Measurements from ENCODE around the gene SMIM5.

GRCh38 chr17:75588596-75589011 lies 44.6 kb upstream of the SMIM5 start:
- TF ChIP-seq POLR2AphosphoS5 (IDR thresholded peaks at IDR 0.05; ENCODE audit: control insufficient read depth, insufficient read depth, low read depth, low read length), result no peak
- no peak for TF ChIP-seq CEBPB (tag; IDR thresholded peaks at IDR 0.05)
- no peak for TF ChIP-seq BCL6 (CRISPR knock-in tag; IDR thresholded peaks at IDR 0.05)
- no peak for TF ChIP-seq LEF1 (IDR thresholded peaks at IDR 0.05)
- TF ChIP-seq SIN3A (IDR thresholded peaks at IDR 0.05; ENCODE audit: borderline replicate concordance in 2 of 2, control insufficient read depth in 1 of 2, low read depth in 2 of 2, low read length in 2 of 2), result no peak
- TF ChIP-seq HOMEZ (CRISPR knock-in tag; IDR thresholded peaks at IDR 0.05), result no peak
